Upper lobe of left lung (tissue), 4 donors: ENCODE results near the gene DND1.

Experiments
- CTCF ChIP-seq, 6 experiments: fragments of 450-650 bp in 4 of 6; fragments of 200-600 bp in 2 of 6; sonication (generic) in 2 of 6; IDR thresholded peaks; one replicate each; pipeline ENCODE4 v1.5.1; 2016 to 2019; ENCODE audit warnings: antibody characterized with exemption in 6 of 6
- EP300 ChIP-seq, 4 donors: sonication (generic); formaldehyde crosslinking; IDR thresholded peaks; one replicate each; pipeline ENCODE4 v1.5.1; 2017; ENCODE audit warnings: antibody characterized with exemption in 4 of 4, control low read depth in 2 of 4
- POLR2A ChIP-seq, 4 donors: fragments of 450-650 bp; IDR thresholded peaks; one replicate each; pipeline ENCODE4 v1.5.1; 2016 to 2017; ENCODE audit warnings: antibody characterized with exemption in 4 of 4, mild to moderate bottlenecking in 2 of 4

GRCh38 chr5:140674211-140674610 is 835 bp upstream of the DND1 start:
- TF ChIP-seq CTCF (IDR thresholded peaks at IDR 0.05) (no peak), POLR2A (IDR thresholded peaks at IDR 0.05) (no peak), EP300 (IDR thresholded peaks at IDR 0.05) (no peak)
